Smooth muscle cell (in vitro differentiated cells): ENCODE measurements around the gene STK32B. TPM values are rescaled to one million over a fixed set of nuclear protein-coding genes. Genes with fewer than 3 reads are reported as not detected.

Experiments
- DNase-seq: peaks from one replicate; lab custom pipeline; 2025; ENCODE audit not compliant: unreplicated experiment; lab: John Stamatoyannopoulos, UW
- H2AFZ ChIP-seq: fragments of 200-600 bp; sonication (generic); 2 replicates; pipeline ENCODE4 v1.6.0; 2016; ENCODE audit warnings: antibody characterized with exemption, low read depth, mild to moderate bottlenecking
- H3F3A ChIP-seq: fragments of 200-600 bp; sonication (generic); 2 replicates; pipeline ENCODE4 v1.6.0; 2017; ENCODE audit warnings: antibody characterized with exemption, low read depth
- H3K27ac ChIP-seq: fragments of 200-600 bp; sonication (generic); 2 replicates; pipeline ENCODE4 v1.5.1; 2016; ENCODE audit warnings: low read depth, mild to moderate bottlenecking
- H3K27me3 ChIP-seq: fragments of 200-600 bp; sonication (generic); 2 replicates; pipeline ENCODE4 v1.6.1; 2016; ENCODE audit warnings: low read depth, mild to moderate bottlenecking
- H3K36me3 ChIP-seq: fragments of 200-600 bp; sonication (generic); 2 replicates; pipeline ENCODE4 v1.5.1; 2016; ENCODE audit warnings: low read depth
- H3K4me1 ChIP-seq: fragments of 200-600 bp; sonication (generic); 2 replicates; pipeline ENCODE4 v1.5.1; 2016; ENCODE audit warnings: low read depth
- H3K4me2 ChIP-seq: fragments of 200-600 bp; sonication (generic); 2 replicates; pipeline ENCODE4 v1.6.0; 2016; ENCODE audit warnings: mild to moderate bottlenecking
- H3K4me3 ChIP-seq: fragments of 200-600 bp; sonication (generic); 2 replicates; pipeline ENCODE4 v1.5.1; 2016; ENCODE audit warnings: mild to moderate bottlenecking
- H3K79me2 ChIP-seq: fragments of 200-600 bp; sonication (generic); 2 replicates; pipeline ENCODE4 v1.6.0; 2016; ENCODE audit warnings: low read depth, mild to moderate bottlenecking
- H3K9ac ChIP-seq: fragments of 200-600 bp; sonication (generic); 2 replicates; pipeline ENCODE4 v1.6.0; 2016; ENCODE audit warnings: low read depth
- H3K9me3 ChIP-seq: fragments of 200-600 bp; sonication (generic); replicated peaks from 2 replicates; pipeline ENCODE4 v1.5.1; 2016; ENCODE audit warnings: low read depth
- H4K20me1 ChIP-seq: fragments of 200-600 bp; sonication (generic); 2 replicates; pipeline ENCODE4 v1.6.0; 2016; ENCODE audit warnings: low read depth
- WGBS: methylation state at CpG from one replicate; pipeline ENCODE4 v1.1.7; 2016; ENCODE audit warnings: low lambda C conversion rate; 5-methylcytosine and 5-hydroxymethylcytosine counted together
- polyA plus RNA-seq: library from polyadenylated mRNA; unstranded; fragments of >200 nt; fragmentation: Nextera tagmentation; extraction: Ambion mirVana; gene quantifications from 2 replicates; pipeline ENCODE4 v1.2.1, GENCODE V29; 2016
- total RNA-seq: library from RNA; depleted of rRNA; stranded (reverse); fragments of >200 nt; gene quantifications from 2 replicates; pipeline ENCODE4 v1.2.3, GENCODE V29; 2014
- TF ChIP-seq, protein P1 (sequence below): fragments of 200-600 bp; sonication (generic); IDR thresholded peaks from 2 replicates; pipeline ENCODE4 v1.5.1; 2017; ENCODE audit warnings: borderline replicate concordance, mild to moderate bottlenecking, antibody characterized with exemption; ENCODE audit not compliant: insufficient read depth, poor library complexity, severe bottlenecking

The STK32B gene
- total and polyA plus RNA-seq, 2 experiments from 2014 or later: 3.5 to 4.0 TPM

DNA sequence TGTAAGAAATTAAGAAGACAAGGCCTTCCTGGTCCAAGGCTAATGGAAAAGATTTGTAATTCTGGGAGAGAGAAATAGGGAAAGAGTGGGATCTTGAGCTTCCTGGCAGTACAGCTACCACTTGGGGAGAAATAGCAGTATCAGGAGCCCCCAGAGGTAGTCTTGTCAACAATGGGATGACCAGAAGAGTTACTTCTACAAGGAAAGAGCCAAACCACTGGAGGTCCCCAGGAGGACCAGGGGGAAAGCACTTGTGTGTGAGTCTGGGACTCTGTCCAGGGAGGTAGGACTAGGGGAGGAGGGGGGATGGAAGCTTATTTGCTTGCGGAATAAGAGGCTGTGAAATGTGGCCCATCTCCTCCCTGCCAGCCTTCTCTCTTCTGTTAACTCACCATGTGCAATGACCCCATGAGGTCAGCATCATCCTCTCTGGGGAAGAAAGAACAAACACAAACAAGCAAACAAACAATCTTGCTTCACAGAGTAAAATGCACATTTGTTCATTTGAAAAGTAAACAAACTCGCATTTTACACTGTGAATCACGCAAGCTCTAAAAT is 160.1 kb downstream of the STK32B start:
- no peak overlapping the region for H3K4me3 ChIP-seq
- no peak overlapping the region for H2AFZ ChIP-seq
- H3K36me3 ChIP-seq: no peaks in the 10 kb centered on the region
- TF ChIP-seq, protein P1, sequence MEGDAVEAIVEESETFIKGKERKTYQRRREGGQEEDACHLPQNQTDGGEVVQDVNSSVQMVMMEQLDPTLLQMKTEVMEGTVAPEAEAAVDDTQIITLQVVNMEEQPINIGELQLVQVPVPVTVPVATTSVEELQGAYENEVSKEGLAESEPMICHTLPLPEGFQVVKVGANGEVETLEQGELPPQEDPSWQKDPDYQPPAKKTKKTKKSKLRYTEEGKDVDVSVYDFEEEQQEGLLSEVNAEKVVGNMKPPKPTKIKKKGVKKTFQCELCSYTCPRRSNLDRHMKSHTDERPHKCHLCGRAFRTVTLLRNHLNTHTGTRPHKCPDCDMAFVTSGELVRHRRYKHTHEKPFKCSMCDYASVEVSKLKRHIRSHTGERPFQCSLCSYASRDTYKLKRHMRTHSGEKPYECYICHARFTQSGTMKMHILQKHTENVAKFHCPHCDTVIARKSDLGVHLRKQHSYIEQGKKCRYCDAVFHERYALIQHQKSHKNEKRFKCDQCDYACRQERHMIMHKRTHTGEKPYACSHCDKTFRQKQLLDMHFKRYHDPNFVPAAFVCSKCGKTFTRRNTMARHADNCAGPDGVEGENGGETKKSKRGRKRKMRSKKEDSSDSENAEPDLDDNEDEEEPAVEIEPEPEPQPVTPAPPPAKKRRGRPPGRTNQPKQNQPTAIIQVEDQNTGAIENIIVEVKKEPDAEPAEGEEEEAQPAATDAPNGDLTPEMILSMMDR: no peak
- no peaks in the 10 kb centered on the region for H3K79me2 ChIP-seq
- no peaks in the 10 kb centered on the region for H3K9me3 ChIP-seq
- WGBS: 81% methylated on average over 3 of the region's 3 CpGs
- H3K4me1 ChIP-seq: no peaks in the 10 kb centered on the region
- H3F3A ChIP-seq: no peaks in the 10 kb centered on the region
- H4K20me1 ChIP-seq: no peaks in the 10 kb centered on the region
- no peak overlapping the region for H3K9ac ChIP-seq
- H3K27ac ChIP-seq: no peak overlapping the region
- H3K4me2 ChIP-seq: no peak overlapping the region
- no peak for DNase-seq
- H3K27me3 ChIP-seq: no peaks in the 10 kb centered on the region

DNA sequence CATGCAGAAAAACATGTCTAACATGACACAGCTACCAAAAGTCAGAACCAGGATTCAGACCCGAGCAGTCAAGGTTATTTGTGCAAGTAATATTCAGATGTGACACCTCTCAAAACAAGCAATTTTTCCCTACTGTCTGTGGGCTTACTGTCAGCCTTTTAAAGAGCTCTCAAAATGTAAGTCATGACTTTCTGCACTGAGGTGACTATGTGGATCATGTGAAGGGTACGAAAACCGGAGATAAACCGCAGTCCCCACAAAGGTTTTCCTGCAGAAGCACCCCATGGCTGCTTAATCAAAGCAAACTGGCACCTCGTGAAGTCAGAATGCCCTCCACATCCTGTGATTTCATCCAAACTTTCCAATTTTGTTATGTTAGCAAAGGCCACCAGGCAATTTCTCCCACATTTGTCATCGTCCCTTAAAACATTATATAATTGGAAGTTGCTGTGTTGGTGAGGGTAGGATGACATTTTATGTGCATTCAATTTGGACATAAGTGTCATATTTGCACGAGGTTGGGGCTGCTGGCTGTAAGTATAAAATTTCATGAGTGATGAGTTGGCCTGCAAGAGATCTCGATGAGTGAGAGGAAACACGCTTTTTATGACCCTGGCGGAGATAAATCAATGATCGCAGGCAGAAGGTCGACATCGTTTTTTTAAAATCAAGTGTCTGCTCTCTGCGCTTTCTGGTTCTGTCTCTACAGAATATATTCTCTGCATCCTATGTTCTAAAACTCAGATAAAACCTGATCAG is 161.2 kb downstream of the STK32B start:
- H3K36me3 ChIP-seq: no peaks in the 10 kb centered on the region
- H3K4me1 ChIP-seq: no peaks in the 10 kb centered on the region
- no peaks in the 10 kb centered on the region for H4K20me1 ChIP-seq
- DNase-seq: no peak
- no peak overlapping the region for H3K9ac ChIP-seq
- H3K27me3 ChIP-seq: no peaks in the 10 kb centered on the region
- no peak overlapping the region for H2AFZ ChIP-seq
- H3K27ac ChIP-seq: no peak overlapping the region
- no peak overlapping the region for H3K4me2 ChIP-seq
- H3K79me2 ChIP-seq: no peaks in the 10 kb centered on the region
- 54% methylated on average over 14 of the region's 14 CpGs for WGBS
- H3K9me3 ChIP-seq: no peaks in the 10 kb centered on the region
- H3K4me3 ChIP-seq: no peak overlapping the region
- no peaks in the 10 kb centered on the region for H3F3A ChIP-seq
- TF ChIP-seq, protein P1: no peak

DNA sequence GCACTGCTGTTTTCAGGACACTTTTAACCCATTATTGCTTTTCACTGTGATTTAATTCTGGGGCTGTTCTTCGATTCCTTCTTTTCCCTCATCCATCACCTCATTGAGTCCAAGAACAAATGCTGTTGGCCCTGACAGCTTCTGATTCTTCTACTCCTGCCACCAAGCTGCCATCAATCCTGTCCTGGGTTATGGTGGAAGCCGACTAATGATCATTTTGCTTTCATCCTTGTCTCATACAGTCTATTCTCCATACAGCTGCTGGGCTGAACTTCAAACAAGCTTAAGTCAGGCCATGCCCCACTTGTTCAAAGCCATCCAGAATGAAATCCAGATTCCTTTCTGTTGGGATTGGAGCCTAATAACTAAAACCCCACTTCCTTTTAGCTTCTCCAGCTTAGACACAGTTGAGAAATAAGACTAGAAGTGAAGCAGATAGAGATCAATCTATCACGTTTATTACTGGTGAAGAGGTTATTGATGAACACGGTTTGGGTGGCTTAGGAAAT is 161.9 kb downstream of the STK32B start:
- H3K27ac ChIP-seq: no peak overlapping the region
- no peak overlapping the region for H2AFZ ChIP-seq
- H4K20me1 ChIP-seq: no peaks in the 10 kb centered on the region
- H3K36me3 ChIP-seq: no peaks in the 10 kb centered on the region
- H3K79me2 ChIP-seq: no peaks in the 10 kb centered on the region
- H3K27me3 ChIP-seq: no peaks in the 10 kb centered on the region
- TF ChIP-seq, protein P1: no peak
- H3K4me3 ChIP-seq: no peak overlapping the region
- H3F3A ChIP-seq: no peaks in the 10 kb centered on the region
- no peak overlapping the region for H3K9ac ChIP-seq
- H3K9me3 ChIP-seq: no peaks in the 10 kb centered on the region
- DNase-seq: no peak
- 78% methylated on average over 4 of the region's 4 CpGs for WGBS
- no peaks in the 10 kb centered on the region for H3K4me1 ChIP-seq
- H3K4me2 ChIP-seq: no peak overlapping the region
